Smooth muscle cell (in vitro differentiated cells): Measurements from ENCODE around the gene ZEB1. TPM values are rescaled to one million over a fixed set of nuclear protein-coding genes. Genes with fewer than 3 reads are reported as not detected.

ENCODE experiments used
- DNase-seq: peaks from one replicate; lab custom pipeline; 2025; ENCODE audit not compliant: unreplicated experiment; lab: John Stamatoyannopoulos, UW
- H2AFZ ChIP-seq: fragments of 200-600 bp; sonication (generic); 2 replicates; pipeline ENCODE4 v1.6.0; 2016; ENCODE audit warnings: antibody characterized with exemption, low read depth, mild to moderate bottlenecking
- H3F3A ChIP-seq: fragments of 200-600 bp; sonication (generic); 2 replicates; pipeline ENCODE4 v1.6.0; 2017; ENCODE audit warnings: antibody characterized with exemption, low read depth
- H3K27ac ChIP-seq: fragments of 200-600 bp; sonication (generic); 2 replicates; pipeline ENCODE4 v1.5.1; 2016; ENCODE audit warnings: low read depth, mild to moderate bottlenecking
- H3K27me3 ChIP-seq: fragments of 200-600 bp; sonication (generic); 2 replicates; pipeline ENCODE4 v1.6.1; 2016; ENCODE audit warnings: low read depth, mild to moderate bottlenecking
- H3K36me3 ChIP-seq: fragments of 200-600 bp; sonication (generic); 2 replicates; pipeline ENCODE4 v1.5.1; 2016; ENCODE audit warnings: low read depth
- H3K4me1 ChIP-seq: fragments of 200-600 bp; sonication (generic); 2 replicates; pipeline ENCODE4 v1.5.1; 2016; ENCODE audit warnings: low read depth
- H3K4me2 ChIP-seq: fragments of 200-600 bp; sonication (generic); 2 replicates; pipeline ENCODE4 v1.6.0; 2016; ENCODE audit warnings: mild to moderate bottlenecking
- H3K4me3 ChIP-seq: fragments of 200-600 bp; sonication (generic); 2 replicates; pipeline ENCODE4 v1.5.1; 2016; ENCODE audit warnings: mild to moderate bottlenecking
- H3K79me2 ChIP-seq: fragments of 200-600 bp; sonication (generic); 2 replicates; pipeline ENCODE4 v1.6.0; 2016; ENCODE audit warnings: low read depth, mild to moderate bottlenecking
- H3K9ac ChIP-seq: fragments of 200-600 bp; sonication (generic); 2 replicates; pipeline ENCODE4 v1.6.0; 2016; ENCODE audit warnings: low read depth
- H3K9me3 ChIP-seq: fragments of 200-600 bp; sonication (generic); replicated peaks from 2 replicates; pipeline ENCODE4 v1.5.1; 2016; ENCODE audit warnings: low read depth
- H4K20me1 ChIP-seq: fragments of 200-600 bp; sonication (generic); 2 replicates; pipeline ENCODE4 v1.6.0; 2016; ENCODE audit warnings: low read depth
- WGBS: methylation state at CpG from one replicate; pipeline ENCODE4 v1.1.7; 2016; ENCODE audit warnings: low lambda C conversion rate; 5-methylcytosine and 5-hydroxymethylcytosine counted together
- polyA plus RNA-seq: library from polyadenylated mRNA; unstranded; fragments of >200 nt; fragmentation: Nextera tagmentation; extraction: Ambion mirVana; gene quantifications from 2 replicates; pipeline ENCODE4 v1.2.1, GENCODE V29; 2016
- total RNA-seq: library from RNA; depleted of rRNA; stranded (reverse); fragments of >200 nt; gene quantifications from 2 replicates; pipeline ENCODE4 v1.2.3, GENCODE V29; 2014
- TF ChIP-seq, protein P1 (sequence below): fragments of 200-600 bp; sonication (generic); IDR thresholded peaks from 2 replicates; pipeline ENCODE4 v1.5.1; 2017; ENCODE audit warnings: borderline replicate concordance, mild to moderate bottlenecking, antibody characterized with exemption; ENCODE audit not compliant: insufficient read depth, poor library complexity, severe bottlenecking

Gene ZEB1
- total and polyA plus RNA-seq, 2 experiments from 2014 or later, result 7.9 to 15.7 TPM

DNA sequence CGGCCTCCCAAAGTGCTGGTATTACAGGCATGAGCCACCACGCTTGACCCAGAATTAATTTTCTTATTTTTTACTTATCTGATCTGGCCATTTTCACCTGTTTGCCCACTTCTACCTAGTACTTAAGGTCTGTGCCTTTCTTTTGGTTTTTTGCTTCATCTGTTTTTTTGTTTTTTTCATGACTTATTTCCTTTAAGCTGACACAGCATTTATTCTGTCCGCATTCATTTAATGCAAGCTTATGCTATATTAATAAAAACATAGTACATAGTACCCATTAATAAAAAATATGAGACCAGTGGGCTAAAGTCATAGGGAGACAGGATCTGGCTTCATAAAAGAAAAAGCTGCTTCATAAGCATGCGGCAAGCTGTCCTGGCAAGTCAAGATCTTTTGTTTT, 205.4 kb downstream of the ZEB1 start:
- Histone ChIP-seq H3K9ac (no peak overlapping the region), H3K4me1 (no peaks in the 10 kb centered on the region), H3K9me3 (no peaks in the 10 kb centered on the region), H3K36me3 (no peaks in the 10 kb centered on the region), H3K79me2 (no peaks in the 10 kb centered on the region), H3K4me3 (no peak overlapping the region), H3F3A (no peaks in the 10 kb centered on the region), H3K4me2 (no peak overlapping the region), H3K27ac (no peak overlapping the region), H4K20me1 (no peaks in the 10 kb centered on the region), H3K27me3 (no peaks in the 10 kb centered on the region), H2AFZ (no peak overlapping the region)
- no peak for DNase-seq
- TF ChIP-seq, protein P1, sequence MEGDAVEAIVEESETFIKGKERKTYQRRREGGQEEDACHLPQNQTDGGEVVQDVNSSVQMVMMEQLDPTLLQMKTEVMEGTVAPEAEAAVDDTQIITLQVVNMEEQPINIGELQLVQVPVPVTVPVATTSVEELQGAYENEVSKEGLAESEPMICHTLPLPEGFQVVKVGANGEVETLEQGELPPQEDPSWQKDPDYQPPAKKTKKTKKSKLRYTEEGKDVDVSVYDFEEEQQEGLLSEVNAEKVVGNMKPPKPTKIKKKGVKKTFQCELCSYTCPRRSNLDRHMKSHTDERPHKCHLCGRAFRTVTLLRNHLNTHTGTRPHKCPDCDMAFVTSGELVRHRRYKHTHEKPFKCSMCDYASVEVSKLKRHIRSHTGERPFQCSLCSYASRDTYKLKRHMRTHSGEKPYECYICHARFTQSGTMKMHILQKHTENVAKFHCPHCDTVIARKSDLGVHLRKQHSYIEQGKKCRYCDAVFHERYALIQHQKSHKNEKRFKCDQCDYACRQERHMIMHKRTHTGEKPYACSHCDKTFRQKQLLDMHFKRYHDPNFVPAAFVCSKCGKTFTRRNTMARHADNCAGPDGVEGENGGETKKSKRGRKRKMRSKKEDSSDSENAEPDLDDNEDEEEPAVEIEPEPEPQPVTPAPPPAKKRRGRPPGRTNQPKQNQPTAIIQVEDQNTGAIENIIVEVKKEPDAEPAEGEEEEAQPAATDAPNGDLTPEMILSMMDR, result no peak
- WGBS, result 97% methylated on average over 4 of the region's 4 CpGs

DNA sequence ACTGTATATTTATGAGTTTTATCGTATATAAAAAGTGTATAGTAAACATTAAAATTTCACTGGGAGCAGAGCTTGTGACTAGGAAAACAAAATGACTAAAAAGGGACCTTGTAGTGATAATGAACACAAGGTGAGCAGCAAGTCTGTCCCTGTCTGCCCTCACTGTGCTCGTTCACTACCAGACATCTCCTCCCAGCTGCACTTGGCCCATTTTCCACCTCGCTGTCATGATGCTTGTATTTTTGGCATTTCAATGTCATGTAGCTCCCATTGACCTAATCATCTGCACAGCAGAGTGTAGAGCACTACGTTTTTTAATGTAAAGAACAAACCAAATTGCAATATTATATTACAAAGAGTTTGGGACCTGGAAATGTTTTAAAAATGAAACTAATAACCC, 207.2 kb downstream of the ZEB1 start:
- Histone ChIP-seq H3K36me3 (no peaks in the 10 kb centered on the region), H2AFZ (no peak overlapping the region), H3K27ac (no peak overlapping the region), H3K4me2 (no peak overlapping the region), H3K9me3 (no peaks in the 10 kb centered on the region), H3K27me3 (no peaks in the 10 kb centered on the region), H3K9ac (no peak overlapping the region), H3K79me2 (no peaks in the 10 kb centered on the region), H3K4me3 (no peak overlapping the region), H4K20me1 (no peaks in the 10 kb centered on the region), H3K4me1 (no peaks in the 10 kb centered on the region), H3F3A (no peaks in the 10 kb centered on the region)
- TF ChIP-seq, protein P1, result no peak
- 90% methylated on average over 4 of the region's 4 CpGs for WGBS
- DNase-seq, result no peak

DNA sequence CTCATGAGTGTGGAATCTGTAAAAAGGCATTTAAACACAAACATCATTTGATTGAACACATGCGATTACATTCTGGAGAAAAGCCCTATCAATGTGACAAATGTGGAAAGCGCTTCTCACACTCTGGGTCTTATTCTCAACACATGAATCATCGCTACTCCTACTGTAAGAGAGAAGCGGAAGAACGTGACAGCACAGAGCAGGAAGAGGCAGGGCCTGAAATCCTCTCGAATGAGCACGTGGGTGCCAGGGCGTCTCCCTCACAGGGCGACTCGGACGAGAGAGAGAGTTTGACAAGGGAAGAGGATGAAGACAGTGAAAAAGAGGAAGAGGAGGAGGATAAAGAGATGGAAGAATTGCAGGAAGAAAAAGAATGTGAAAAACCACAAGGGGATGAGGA, 207.7 kb downstream of the ZEB1 start:
- H3F3A ChIP-seq, result no peaks in the 10 kb centered on the region
- WGBS, result 80% methylated on average over 11 of the region's 11 CpGs
- no peak overlapping the region for H3K27ac ChIP-seq
- H3K9ac ChIP-seq, result no peak overlapping the region
- no peak overlapping the region for H3K4me2 ChIP-seq
- no peak overlapping the region for H3K4me3 ChIP-seq
- H3K79me2 ChIP-seq, result no peaks in the 10 kb centered on the region
- no peaks in the 10 kb centered on the region for H3K27me3 ChIP-seq
- no peaks in the 10 kb centered on the region for H3K36me3 ChIP-seq
- no peak overlapping the region for H2AFZ ChIP-seq
- H3K9me3 ChIP-seq, result no peaks in the 10 kb centered on the region
- DNase-seq, result no peak
- TF ChIP-seq, protein P1, result no peak
- no peaks in the 10 kb centered on the region for H3K4me1 ChIP-seq
- H4K20me1 ChIP-seq, result no peaks in the 10 kb centered on the region

DNA sequence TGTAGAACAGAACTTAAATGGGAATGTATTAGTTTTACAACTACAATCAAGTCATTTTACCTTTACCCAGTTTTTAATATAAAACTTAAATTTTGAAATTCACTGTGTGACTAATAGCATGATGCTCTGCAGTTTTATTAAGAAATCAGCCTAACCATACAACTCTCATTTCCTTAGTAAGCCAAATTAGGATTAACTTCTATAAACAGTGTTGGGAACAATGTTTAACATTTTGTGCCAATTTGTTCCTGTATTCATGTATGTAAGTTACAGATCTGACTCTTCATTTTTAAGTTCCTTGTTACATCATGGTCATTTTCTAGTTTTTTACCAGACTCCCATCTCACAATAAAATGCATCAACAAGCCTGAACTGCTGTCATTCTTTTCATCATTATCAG, 209.8 kb downstream of the ZEB1 start:
- Histone ChIP-seq H3K4me1 (no peaks in the 10 kb centered on the region), H3K79me2 (no peaks in the 10 kb centered on the region), H3K4me2 (no peak overlapping the region), H3K4me3 (no peak overlapping the region), H3K9ac (no peak overlapping the region), H3F3A (no peaks in the 10 kb centered on the region), H3K9me3 (no peaks in the 10 kb centered on the region), H2AFZ (no peak overlapping the region), H3K27ac (no peak overlapping the region), H3K27me3 (no peaks in the 10 kb centered on the region), H3K36me3 (no peaks in the 10 kb centered on the region), H4K20me1 (no peaks in the 10 kb centered on the region)
- TF ChIP-seq, protein P1, result no peak
- DNase-seq, result no peak
